Stimulated activated CD8-positive, alpha-beta memory T cell treated with anti-CD3 and anti-CD28 coated beads, Interleukin-12 subunit alpha, Interleukin-12 subunit beta, amount 100 ng/mL, for 24 hours (primary cell): Measurements from ENCODE around the gene TMEM135.
"Not testable (repeated sequence)": the region's sequence is repeated elsewhere in the genome, so short reads cannot be mapped to it uniquely, and the experiment has no call there.

ENCODE experiments used
- DNase-seq: peaks from one replicate; pipeline ENCODE4 v3.0.0-alpha.2; 2020; ENCODE audit errors: extremely low read depth

TMEM135 gene

GRCh38 chr11:87020764-87021365 lies 16.9 kb upstream of the TMEM135 start:
- DNase-seq = no peak

- no peak for DNase-seq
Observed at GRCh38 chr11:87022254-87022653, 15.5 kb upstream of the TMEM135 start.

GRCh38 chr11:87022738-87023137 lies 15.0 kb upstream of the TMEM135 start:
- DNase-seq = no peak

- DNase-seq = not testable (repeated sequence)
Observed at GRCh38 chr11:87026415-87026814, 11.3 kb upstream of the TMEM135 start.

GRCh38 chr11:87030458-87031054 lies 7.2 kb upstream of the TMEM135 start:
- no peak for DNase-seq

- DNase-seq = no peak
Observed at GRCh38 chr11:87031433-87032170, 6.1 kb upstream of the TMEM135 start.

- DNase-seq = no peak
Observed at GRCh38 chr11:87033561-87033960, 4.2 kb upstream of the TMEM135 start.

GRCh38 chr11:87035976-87036583 lies 1.7 kb upstream of the TMEM135 start:
- DNase-seq = no peak

- DNase-seq = no peak
Observed at GRCh38 chr11:87036756-87037449, 831 bp upstream of the TMEM135 start.

- DNase-seq = no peak
Observed at GRCh38 chr11:87038235-87038977, 672 bp downstream of the TMEM135 start.

GRCh38 chr11:87039371-87039770 lies 1.6 kb downstream of the TMEM135 start:
- DNase-seq = no peak

- no peak for DNase-seq
Observed at GRCh38 chr11:87043894-87044293, 6.2 kb downstream of the TMEM135 start.

- DNase-seq = no peak
Observed at GRCh38 chr11:87046824-87047223, 9.1 kb downstream of the TMEM135 start.

- no peak for DNase-seq
Observed at GRCh38 chr11:87056091-87056490, 18.4 kb downstream of the TMEM135 start.

- no peak for DNase-seq
Observed at GRCh38 chr11:87057749-87058148, 20.0 kb downstream of the TMEM135 start.

GRCh38 chr11:87059596-87060390 lies 22.1 kb downstream of the TMEM135 start:
- DNase-seq = no peak

GRCh38 chr11:87061766-87062165 lies 24.0 kb downstream of the TMEM135 start:
- no peak for DNase-seq

- no peak for DNase-seq
Observed at GRCh38 chr11:87063982-87064381, 26.2 kb downstream of the TMEM135 start.

GRCh38 chr11:87072787-87073186 lies 35.1 kb downstream of the TMEM135 start:
- no peak for DNase-seq

GRCh38 chr11:87076260-87076783 lies 38.6 kb downstream of the TMEM135 start:
- no peak for DNase-seq
